22Rv1 (cell line): ENCODE data around the gene ZNF428.
"Not testable (repeated sequence)": the region's sequence is repeated elsewhere in the genome, so short reads cannot be mapped to it uniquely, and the experiment has no call there.

Experiments used
- H3K27ac ChIP-seq: fragments of 450-650 bp; 2 replicates; pipeline ENCODE4 v1.5.1; 2017
- ZFX ChIP-seq: fragments of 450-650 bp; IDR thresholded peaks from 2 replicates; pipeline ENCODE4 v1.6.1; 2017; ENCODE audit warnings: antibody characterized with exemption, borderline replicate concordance
- TF ChIP-seq, protein P1 (sequence below): fragments of 450-650 bp; IDR thresholded peaks from 2 replicates; pipeline ENCODE4 v1.5.1; 2017; ENCODE audit warnings: mild to moderate bottlenecking

The ZNF428 gene

GRCh38 chr19:43589277-43589676, 30.2 kb downstream of the ZNF428 start:
- no peak for TF ChIP-seq ZFX
- TF ChIP-seq, protein P1, sequence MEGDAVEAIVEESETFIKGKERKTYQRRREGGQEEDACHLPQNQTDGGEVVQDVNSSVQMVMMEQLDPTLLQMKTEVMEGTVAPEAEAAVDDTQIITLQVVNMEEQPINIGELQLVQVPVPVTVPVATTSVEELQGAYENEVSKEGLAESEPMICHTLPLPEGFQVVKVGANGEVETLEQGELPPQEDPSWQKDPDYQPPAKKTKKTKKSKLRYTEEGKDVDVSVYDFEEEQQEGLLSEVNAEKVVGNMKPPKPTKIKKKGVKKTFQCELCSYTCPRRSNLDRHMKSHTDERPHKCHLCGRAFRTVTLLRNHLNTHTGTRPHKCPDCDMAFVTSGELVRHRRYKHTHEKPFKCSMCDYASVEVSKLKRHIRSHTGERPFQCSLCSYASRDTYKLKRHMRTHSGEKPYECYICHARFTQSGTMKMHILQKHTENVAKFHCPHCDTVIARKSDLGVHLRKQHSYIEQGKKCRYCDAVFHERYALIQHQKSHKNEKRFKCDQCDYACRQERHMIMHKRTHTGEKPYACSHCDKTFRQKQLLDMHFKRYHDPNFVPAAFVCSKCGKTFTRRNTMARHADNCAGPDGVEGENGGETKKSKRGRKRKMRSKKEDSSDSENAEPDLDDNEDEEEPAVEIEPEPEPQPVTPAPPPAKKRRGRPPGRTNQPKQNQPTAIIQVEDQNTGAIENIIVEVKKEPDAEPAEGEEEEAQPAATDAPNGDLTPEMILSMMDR = no peak
- no peak overlapping the region for H3K27ac ChIP-seq

DNA sequence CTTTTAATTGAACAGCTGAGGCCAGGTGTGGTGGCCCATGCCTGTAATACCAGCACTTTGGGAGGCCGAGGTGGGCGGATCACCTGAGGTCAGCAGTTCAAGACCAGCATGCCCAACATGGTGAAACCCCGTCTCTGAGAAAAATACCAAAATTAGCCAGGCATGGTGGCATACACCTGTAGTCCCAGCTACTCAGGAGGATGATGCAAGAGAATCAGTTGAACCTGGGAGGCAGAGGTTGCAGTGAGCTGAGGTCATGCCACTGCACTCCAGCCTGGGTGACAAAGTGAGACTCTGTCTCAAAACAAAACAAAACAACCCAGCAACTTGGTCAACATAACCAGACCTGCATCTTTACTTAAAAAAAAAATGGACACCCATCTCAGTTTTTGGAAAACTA, 32.4 kb downstream of the ZNF428 start:
- not testable (repeated sequence) for H3K27ac ChIP-seq

DNA sequence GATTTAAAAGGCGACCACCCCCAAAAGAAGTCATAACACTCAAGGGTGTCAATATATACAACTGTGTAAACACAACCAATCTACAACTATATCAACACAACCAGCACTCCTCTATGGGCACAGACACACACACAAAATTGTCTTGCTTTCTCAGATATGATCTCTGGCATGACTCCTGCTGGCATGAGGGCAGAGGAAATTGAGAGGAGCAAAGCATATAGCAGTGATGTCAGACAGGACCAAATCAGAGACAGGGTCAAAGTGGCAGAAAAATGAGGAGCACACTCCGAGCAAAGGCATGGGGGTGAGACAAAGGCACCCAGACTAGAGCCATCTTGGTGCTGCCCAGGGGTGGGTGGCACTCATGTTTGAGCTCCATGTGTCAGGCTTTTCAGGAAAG, 33.1 kb downstream of the ZNF428 start:
- H3K27ac ChIP-seq = no peak overlapping the region
- no peak for TF ChIP-seq ZFX
- TF ChIP-seq, protein P1 = no peak

GRCh38 chr19:43584484-43584883, 34.9 kb downstream of the ZNF428 start:
- no peak overlapping the region for H3K27ac ChIP-seq
- TF ChIP-seq ZFX = no peak
- TF ChIP-seq, protein P1 = no peak

GRCh38 chr19:43582495-43582894, 36.9 kb downstream of the ZNF428 start:
- no peak overlapping the region for H3K27ac ChIP-seq
- no peak for TF ChIP-seq ZFX
- TF ChIP-seq, protein P1 = no peak

DNA sequence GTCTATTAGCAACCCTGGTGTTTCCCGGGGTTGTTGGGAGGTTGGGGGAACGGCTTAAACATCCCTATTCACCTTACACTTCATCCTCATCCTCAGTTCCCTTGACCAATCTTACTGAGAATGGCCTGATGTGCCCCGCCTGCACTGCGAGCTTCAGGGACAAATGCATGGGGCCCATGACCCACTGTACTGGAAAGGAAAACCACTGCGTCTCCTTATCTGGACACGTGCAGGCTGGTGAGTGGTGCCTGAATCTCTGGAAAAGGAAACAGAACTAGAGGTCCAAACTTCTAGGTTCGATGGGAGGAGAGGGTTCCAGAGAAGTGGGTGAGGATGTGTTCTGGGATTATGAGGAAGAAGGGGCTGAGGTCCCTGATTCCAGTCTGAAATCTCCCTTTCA, 38.0 kb downstream of the ZNF428 start:
- no peak for TF ChIP-seq ZFX
- TF ChIP-seq, protein P1 = no peak
- no peak overlapping the region for H3K27ac ChIP-seq

DNA sequence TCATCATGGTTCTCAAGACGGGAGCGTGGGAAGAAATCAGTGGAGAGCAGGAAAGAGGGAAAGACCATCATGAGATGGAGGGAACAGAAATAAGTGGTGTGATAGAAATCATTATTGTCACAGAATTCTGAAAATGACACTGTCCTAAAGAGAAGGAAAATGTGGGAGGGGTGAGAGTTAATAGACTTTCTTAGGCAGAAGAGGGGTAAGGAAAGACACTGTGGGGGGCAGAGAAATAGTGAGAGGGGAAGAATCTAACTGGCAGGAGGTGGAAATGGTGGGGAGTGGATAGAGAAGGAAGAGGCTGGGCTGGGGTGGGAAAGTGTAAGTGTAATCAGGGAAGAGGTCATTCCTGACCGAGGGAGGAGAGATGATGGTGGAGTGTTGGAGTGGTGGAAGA, 40.6 kb downstream of the ZNF428 start:
- TF ChIP-seq, protein P1 = no peak
- TF ChIP-seq ZFX = no peak
- H3K27ac ChIP-seq = no peak overlapping the region
